ENCODE measurements around the gene HSBP1L1.
"Not testable (repeated sequence)": the region's sequence is repeated elsewhere in the genome, so short reads cannot be mapped to it uniquely, and the experiment has no call there.

HSBP1L1 gene

GRCh38 chr18:80009661-80010550, 45.5 kb downstream of the HSBP1L1 start:
- H3K4me3 ChIP-seq (ENCODE audit: low read depth, low read length), result no peak overlapping the region
- POLR2A ChIA-PET, result no interaction called here
- CTCF ChIA-PET, result interaction anchor here (0.7 kb wide), 1 partner anchor 13 kb away, joined by 3 read pairs; no protein-coding TSS in a partner anchor
- H3K36me3 ChIP-seq (ENCODE audit: control insufficient read depth in 2 of 2, insufficient read depth in 1 of 2, low read length in 2 of 2), result no peaks in the 10 kb centered on the region
- no peak overlapping the region for H3K27ac ChIP-seq (ENCODE audit: extremely low read depth, low read depth, low read length)
- H3K4me1 ChIP-seq (ENCODE audit: control insufficient read depth, insufficient read depth, low read length), result no peaks in the 10 kb centered on the region
- TF ChIP-seq ZNF2 (tag by site-specific recombination; IDR thresholded peaks at IDR 0.05), result no peak
- TF ChIP-seq ZNF514 (tag by site-specific recombination; IDR thresholded peaks at IDR 0.05), result no peak
- TF ChIP-seq ZNF266 (tag by site-specific recombination; IDR thresholded peaks at IDR 0.05; ENCODE audit: low read depth), result no peak
- TF ChIP-seq TRIM28 (IDR thresholded peaks at IDR 0.05; ENCODE audit: borderline replicate concordance, low read length), result no peak
- TF ChIP-seq GLI4 (tag by site-specific recombination; IDR thresholded peaks at IDR 0.05), result no peak
- TF ChIP-seq KLF9 (tag by site-specific recombination; IDR thresholded peaks at IDR 0.05; ENCODE audit: low read depth), result no peak
- TF ChIP-seq ZNF155 (tag by site-specific recombination; IDR thresholded peaks at IDR 0.05), result no peak
- TF ChIP-seq ZNF148 (tag by site-specific recombination; IDR thresholded peaks at IDR 0.05; ENCODE audit: borderline replicate concordance), result no peak
- TF ChIP-seq REPIN1 (tag by site-specific recombination; IDR thresholded peaks at IDR 0.05; ENCODE audit: low read depth), result no peak
- no peak for TF ChIP-seq FEZF1 (tag by site-specific recombination; IDR thresholded peaks at IDR 0.05)
- no peaks in the 10 kb centered on the region for H3K9me3 ChIP-seq (ENCODE audit: control insufficient read depth, insufficient read depth, low read depth, low read length)

DNA sequence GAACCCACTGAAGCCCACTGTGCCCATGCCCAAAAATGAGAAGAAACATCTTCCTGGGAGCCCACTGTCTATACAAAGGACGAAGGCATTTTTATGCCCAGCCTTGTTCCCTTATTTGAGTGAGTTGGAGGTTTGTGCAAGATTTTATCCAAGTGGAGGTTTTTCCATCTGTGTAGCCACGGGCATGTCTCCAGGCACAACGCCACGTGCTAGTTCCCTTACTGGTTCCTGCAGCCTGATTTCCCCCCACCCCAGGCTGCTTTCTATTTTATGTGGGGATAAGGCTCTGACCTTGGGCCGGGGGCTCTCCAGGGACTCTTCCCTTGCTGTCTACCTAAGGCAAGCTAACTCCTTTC, 46.1 kb downstream of the HSBP1L1 start:
- H3K27ac ChIP-seq (ENCODE audit: extremely low read depth, low read depth, low read length), result no peak overlapping the region
- CTCF ChIA-PET, result interaction anchor here (0.7 kb wide), 1 partner anchor 12 kb away, joined by 3 read pairs; no protein-coding TSS in a partner anchor
- no peaks in the 10 kb centered on the region for H3K36me3 ChIP-seq (ENCODE audit: control insufficient read depth in 2 of 2, insufficient read depth in 1 of 2, low read length in 2 of 2)
- TF ChIP-seq EGR2 (tag by site-specific recombination; IDR thresholded peaks at IDR 0.05; ENCODE audit: low read depth) (no peak), ZNF777 (tag by site-specific recombination; IDR thresholded peaks at IDR 0.05; ENCODE audit: borderline replicate concordance) (no peak), ZNF2 (tag by site-specific recombination; IDR thresholded peaks at IDR 0.05) (no peak), ZFP3 (tag by site-specific recombination; IDR thresholded peaks at IDR 0.05; ENCODE audit: low read depth) (no peak), ZNF174 (tag by site-specific recombination; IDR thresholded peaks at IDR 0.05) (no peak), KLF10 (tag by site-specific recombination; IDR thresholded peaks at IDR 0.05) (no peak), ZNF24 (tag by site-specific recombination; IDR thresholded peaks at IDR 0.05) (no peak), ZNF704 (tag by site-specific recombination; IDR thresholded peaks at IDR 0.05) (no peak), ZNF184 (tag by site-specific recombination; IDR thresholded peaks at IDR 0.05) (no peak), ZNF707 (tag by site-specific recombination; IDR thresholded peaks at IDR 0.05) (no peak), ZNF629 (tag by site-specific recombination; IDR thresholded peaks at IDR 0.05) (no peak), ZNF302 (tag by site-specific recombination; IDR thresholded peaks at IDR 0.05; ENCODE audit: low read depth) (no peak), ZNF157 (tag by site-specific recombination; IDR thresholded peaks at IDR 0.05) (no peak), REST (tag by site-specific recombination; IDR thresholded peaks at IDR 0.05) (no peak), ZNF521 (tag by site-specific recombination; IDR thresholded peaks at IDR 0.05) (no peak), ZNF426 (tag by site-specific recombination; IDR thresholded peaks at IDR 0.05) (no peak)
- no peaks in the 10 kb centered on the region for H3K9me3 ChIP-seq (ENCODE audit: control insufficient read depth, insufficient read depth, low read depth, low read length)
- H3K4me3 ChIP-seq (ENCODE audit: low read depth, low read length), result no peak overlapping the region
- no peaks in the 10 kb centered on the region for H3K4me1 ChIP-seq (ENCODE audit: control insufficient read depth, insufficient read depth, low read length)
- POLR2A ChIA-PET, result no interaction called here

GRCh38 chr18:80011496-80012137, 47.2 kb downstream of the HSBP1L1 start:
- H3K27ac ChIP-seq (ENCODE audit: extremely low read depth, low read depth, low read length); POLR2A ChIA-PET: not testable (repeated sequence)

More at GRCh38 chr18:80011496-80012137, 47.2 kb downstream of the HSBP1L1 start:
- H3K36me3 ChIP-seq (ENCODE audit: control insufficient read depth in 2 of 2, insufficient read depth in 1 of 2, low read length in 2 of 2); H3K4me3 ChIP-seq (ENCODE audit: low read depth, low read length); H3K4me1 ChIP-seq (ENCODE audit: control insufficient read depth, insufficient read depth, low read length); H3K9me3 ChIP-seq (ENCODE audit: control insufficient read depth, insufficient read depth, low read depth, low read length): not testable (repeated sequence)
- CTCF ChIA-PET, result interaction anchor here (0.8 kb wide), 1 partner anchor 11 kb away, joined by 5 read pairs; no protein-coding TSS in a partner anchor

Data from HEK293 (cell line).